SIG-M5 treated with dmso at 0.1 percent for 504 hours (cell line): ENCODE measurements around the gene STUM.
"Not testable (repeated sequence)": the region's sequence is repeated elsewhere in the genome, so short reads cannot be mapped to it uniquely, and the experiment has no call there.

Source experiments
- DNase-seq: peaks from one replicate; lab custom pipeline; 2025; ENCODE audit not compliant: unreplicated experiment; lab: John Stamatoyannopoulos, UW

The STUM gene

GRCh38 chr1:226635456-226635941 is 86.9 kb downstream of the STUM start:
- no peak for DNase-seq

DNA sequence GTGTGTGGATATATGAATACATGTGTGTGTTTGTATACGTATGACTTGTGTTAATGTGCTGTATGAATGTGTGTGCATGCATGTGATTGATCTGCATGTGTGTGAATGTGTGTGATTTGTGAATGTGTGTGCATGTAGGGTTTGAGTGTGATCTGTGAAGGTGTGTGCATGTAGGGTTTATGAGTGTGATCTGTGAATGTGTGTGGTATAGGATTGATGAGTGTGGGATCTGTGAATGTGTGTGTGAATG is 88.2 kb downstream of the STUM start:
- no peak for DNase-seq

DNA sequence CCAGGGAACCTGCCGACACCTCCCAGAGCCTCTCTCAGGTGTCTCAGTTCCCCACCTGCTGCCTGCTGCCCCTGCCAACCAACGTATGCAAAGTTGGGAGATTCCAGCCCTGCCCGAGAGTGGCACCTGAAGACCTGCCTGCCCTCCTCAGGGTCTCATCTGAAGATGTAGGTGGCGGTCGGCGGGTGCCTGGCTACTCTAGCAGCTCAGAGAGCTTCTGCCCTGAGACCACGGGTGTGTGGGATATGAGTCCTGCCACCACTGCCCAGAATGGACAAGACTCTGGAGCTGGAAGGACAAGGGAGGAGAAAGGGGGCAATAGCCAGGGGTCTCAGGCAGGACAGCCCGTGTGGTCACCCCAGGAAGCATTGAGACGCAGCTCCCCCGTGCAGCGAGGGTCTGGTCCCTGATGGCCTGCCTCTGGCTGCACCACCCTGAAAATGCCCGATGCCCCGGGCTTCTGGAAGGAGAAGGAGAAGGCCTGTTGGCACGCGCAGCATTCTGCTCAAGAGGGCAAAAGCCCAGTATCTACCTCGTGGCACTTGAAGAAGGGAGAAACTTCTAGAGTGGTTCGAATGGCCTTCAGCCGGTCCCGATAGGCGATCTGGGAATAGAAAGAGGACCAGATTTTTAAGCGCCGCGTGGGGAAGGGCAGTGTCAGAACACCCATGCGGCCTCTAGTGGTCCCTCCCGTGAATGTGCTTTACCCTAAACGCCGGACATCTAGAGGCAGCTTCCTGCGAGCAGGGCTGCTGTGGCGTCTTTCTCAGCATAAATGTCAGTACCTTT is 88.8 kb downstream of the STUM start:
- no peak for DNase-seq

DNA sequence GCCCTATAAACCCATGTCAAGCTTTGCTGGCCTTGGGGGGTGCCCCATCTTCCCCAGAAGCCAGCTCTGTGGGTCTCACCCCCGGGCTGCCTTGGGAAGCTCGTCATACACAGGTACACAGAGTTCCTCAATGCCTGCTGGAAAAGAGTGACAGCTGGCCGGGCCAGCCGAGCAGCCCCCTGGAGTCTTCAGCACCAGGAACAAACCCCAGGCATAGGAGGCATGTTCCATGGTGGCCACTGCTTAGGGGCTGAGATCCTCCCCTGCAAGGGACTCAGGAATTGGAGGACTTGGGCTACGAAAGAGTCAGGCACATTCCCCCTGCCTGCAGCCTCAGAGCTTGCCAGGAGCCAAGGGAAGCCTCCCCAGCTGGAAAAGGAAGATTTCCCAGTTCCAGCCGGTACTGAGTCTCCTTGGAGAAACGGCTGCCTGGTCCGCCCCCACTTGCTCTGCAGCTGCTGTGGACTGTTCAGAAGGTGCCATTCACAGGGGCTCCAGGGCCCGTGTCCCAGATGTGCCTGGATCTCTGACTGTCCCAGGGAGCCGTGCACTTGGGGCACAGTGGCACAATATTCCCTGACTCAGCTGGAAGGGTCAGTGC is 89.5 kb downstream of the STUM start:
- no peak for DNase-seq

DNA sequence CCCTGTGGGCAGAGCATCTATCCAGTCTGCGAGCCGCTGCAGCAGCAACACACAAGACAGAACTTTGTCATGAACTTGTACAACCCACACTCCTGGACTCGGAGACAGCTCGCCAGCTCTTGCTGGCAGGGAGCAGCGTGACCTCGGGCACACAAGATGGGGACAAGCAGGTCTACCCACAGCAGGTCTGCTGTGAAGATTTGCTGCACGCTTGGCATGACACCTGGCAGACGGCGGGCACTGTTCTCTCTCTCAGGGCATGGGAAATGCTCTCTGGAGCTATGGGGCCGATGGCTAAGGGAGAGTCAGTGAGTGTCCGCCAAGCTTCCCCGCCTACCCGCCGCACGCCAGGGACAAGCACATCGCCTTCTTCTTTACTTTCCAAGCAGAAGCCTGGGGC is 90.0 kb downstream of the STUM start:
- DNase-seq = no peak

GRCh38 chr1:226639206-226639605 is 90.6 kb downstream of the STUM start:
- not testable (repeated sequence) for DNase-seq

GRCh38 chr1:226639631-226640061 is 91.1 kb downstream of the STUM start:
- DNase-seq = no peak

DNA sequence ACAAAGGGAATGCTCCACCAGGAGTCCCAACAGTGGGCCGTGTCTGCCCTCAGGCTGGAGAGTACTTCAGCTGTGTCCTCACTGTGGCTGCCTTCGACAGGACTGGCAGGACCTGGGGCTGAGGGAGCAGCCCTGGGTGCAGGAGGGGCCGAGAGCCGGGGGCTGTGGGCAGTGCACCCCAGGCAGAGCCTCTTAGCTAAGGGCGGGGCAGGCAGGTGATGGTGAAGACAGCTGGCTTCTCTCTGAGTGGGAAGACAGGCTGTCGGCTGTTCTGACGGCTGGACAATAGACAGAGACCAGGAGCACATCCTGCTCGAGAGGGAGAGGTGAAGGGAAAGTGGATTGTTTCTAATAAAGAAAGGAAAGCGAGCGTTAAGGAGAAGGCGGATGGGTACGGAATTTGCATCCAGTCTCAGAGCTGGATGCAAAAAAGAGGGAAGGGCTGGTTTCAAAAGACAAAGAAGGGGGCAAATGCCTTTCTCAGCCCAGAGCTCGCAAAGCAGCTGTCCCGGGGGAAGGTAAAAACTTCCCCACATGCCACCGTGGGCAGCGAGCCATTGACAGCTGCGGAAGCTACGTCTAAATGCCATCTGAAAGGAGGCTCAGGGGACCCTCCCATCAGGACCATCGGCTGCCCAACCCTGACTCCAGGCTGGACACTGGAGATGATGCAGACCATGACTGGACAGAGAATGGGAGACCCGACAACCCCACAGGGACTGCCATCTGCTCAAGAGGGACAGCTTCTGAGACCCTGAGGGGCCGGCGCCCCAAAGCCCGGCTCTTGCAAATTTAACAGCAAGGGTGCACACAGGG is 92.0 kb downstream of the STUM start:
- no peak for DNase-seq

- no peak for DNase-seq
Measured at GRCh38 chr1:226641671-226642231, 93.2 kb downstream of the STUM start.

GRCh38 chr1:226642421-226642820 is 93.9 kb downstream of the STUM start:
- DNase-seq = no peak

- DNase-seq = peak; percentile 96
Measured at GRCh38 chr1:226643177-226643576, 94.6 kb downstream of the STUM start.

GRCh38 chr1:226643611-226644540 is 95.3 kb downstream of the STUM start:
- peak; percentile 77 for DNase-seq

DNA sequence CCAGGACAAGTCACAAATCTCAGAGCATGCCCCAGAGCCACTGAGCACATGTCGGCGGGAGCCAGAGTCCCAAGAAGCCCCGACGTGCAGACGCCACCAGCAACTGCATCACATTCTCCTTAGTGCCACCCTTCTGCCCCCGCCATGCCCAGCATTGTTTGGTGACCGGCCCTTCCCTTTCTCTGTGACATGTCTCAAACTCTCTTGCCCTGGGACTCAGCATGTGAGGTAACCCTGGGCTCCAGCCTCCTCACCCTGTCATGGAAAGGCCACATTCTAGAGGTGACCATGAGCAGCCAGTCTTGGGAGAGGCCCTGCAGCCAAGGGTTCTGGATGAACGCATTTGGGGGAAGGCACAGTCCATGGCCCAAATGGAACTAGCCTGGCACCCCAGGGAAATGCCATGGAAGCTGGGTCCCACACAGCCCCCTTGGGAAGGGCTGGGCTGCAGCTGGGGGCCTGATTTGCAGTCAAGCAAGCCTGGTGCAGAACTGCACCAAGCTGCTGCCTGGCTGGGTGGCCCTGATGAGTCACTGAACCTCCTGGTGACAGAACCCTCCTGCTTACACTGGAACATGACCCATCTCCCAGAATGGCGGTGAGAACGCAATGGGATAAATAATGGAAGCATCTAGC is 96.1 kb downstream of the STUM start:
- DNase-seq = no peak

DNA sequence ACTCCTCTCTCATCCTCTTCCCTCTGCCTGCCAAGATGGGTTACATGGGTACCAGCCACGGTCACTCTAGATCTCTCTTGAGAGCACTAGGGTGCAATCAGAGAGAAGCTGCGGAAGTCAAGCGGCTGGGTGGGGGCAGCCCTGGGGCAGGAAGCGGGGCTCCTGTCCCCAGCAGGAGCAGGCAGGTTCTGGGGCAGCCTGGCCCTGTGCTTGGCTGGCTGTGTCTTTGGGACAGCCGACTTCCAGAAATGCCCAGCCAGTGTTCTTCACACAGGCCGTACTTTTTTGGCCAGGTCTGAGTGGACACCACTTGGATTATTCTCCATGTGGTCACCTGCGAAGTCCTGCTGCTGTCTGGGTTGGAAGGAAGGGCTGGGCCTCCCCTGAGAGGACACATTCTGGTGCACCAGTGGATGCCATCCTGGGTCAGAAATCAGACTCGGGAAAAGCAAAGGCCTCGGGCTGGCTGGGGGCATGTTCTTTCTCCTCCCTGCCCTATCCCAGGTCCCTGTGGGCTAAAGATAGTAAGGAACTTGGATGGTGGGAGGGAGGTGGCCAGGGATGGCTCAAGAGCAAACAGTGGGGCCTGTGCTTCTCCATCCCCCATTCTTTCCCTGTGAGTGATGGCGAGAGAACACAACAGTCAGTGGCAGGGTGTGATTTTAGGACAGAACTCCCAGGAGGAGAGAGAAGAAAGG is 96.9 kb downstream of the STUM start:
- no peak for DNase-seq

- peak; percentile 16 for DNase-seq
Measured at GRCh38 chr1:226646026-226646869, 97.7 kb downstream of the STUM start.

DNA sequence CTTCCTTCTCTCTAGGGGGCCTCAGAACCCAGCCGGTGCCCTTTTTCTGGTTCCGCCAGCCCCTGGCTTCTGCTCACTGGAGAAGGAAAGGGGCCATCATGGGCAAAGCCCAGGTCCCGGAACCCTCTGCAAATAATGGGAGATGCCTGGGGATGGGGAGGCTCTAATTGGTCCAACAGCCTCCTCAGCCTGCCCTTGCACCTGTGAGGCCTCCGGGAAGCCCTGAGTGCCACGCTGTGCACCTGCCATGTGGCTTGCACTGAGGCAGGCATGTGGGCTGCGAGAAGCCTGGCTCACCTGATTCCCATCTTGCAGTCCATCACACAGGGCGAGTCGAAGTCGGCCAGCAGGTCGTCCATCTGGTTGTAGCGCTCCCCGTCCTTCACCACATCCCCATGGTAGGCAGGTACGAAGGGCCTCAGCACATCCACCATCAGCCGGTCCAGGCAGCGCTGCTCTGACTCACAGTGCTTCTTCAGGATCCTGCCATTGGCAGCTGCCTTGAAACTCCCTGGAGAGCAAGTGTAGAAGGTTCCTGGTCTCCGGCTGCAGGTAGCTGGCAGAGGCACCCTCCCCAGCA is 98.4 kb downstream of the STUM start:
- DNase-seq = no peak

GRCh38 chr1:226647719-226648118 is 99.2 kb downstream of the STUM start:
- no peak for DNase-seq

- DNase-seq = no peak
Measured at GRCh38 chr1:226648421-226648820, 99.9 kb downstream of the STUM start.
